Mucosa of stomach (tissue), 1 donor: Measurements from ENCODE around the gene ZFP92.
"Not testable (repeated sequence)": the region's sequence is repeated elsewhere in the genome, so short reads cannot be mapped to it uniquely, and the experiment has no call there.

Experiments
- H3K27me3 ChIP-seq: one replicate; pipeline ENCODE4 v1.7.0; 2013; ENCODE audit warnings: mild to moderate bottlenecking, low read length; ENCODE audit not compliant: control insufficient read depth, insufficient read depth
- H3K36me3 ChIP-seq: one replicate; pipeline ENCODE4 v1.7.0; 2013; ENCODE audit warnings: low read length; ENCODE audit not compliant: control insufficient read depth, insufficient read depth
- H3K4me1 ChIP-seq: one replicate; pipeline ENCODE4 v1.7.0; 2013; ENCODE audit warnings: mild to moderate bottlenecking, low read length; ENCODE audit not compliant: control insufficient read depth, insufficient read depth
- H3K4me3 ChIP-seq: one replicate; pipeline ENCODE4 v1.7.0; 2013; ENCODE audit warnings: low read length
- H3K9ac ChIP-seq: one replicate; pipeline ENCODE4 v1.7.0; 2013; ENCODE audit warnings: mild to moderate bottlenecking, low read length, moderate library complexity
- H3K9me3 ChIP-seq: one replicate; pipeline ENCODE4 v1.7.0; 2013; ENCODE audit warnings: mild to moderate bottlenecking, low read length, moderate library complexity; ENCODE audit not compliant: control insufficient read depth
- donor health status: Pancreatic carcinoma.

The ZFP92 gene

DNA sequence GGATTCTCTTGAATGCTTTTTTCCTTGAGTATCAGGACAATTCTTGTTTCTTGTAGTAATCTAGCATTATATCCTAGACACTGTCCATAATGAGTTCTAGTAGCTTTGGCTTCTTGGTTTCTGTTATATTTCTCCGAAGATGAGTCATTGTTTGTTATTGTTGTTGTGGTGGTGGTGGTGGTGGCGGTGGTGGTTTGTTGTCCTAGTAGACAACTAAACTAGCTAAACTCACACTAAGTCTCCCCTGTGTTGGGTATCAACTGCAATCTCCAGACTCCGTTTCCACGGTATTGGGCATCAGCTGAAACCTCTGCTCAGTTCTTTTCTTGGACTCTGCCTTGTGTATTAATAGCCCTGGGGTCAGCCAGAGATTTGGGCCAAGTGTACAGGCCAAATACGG is 6.9 kb upstream of the ZFP92 start:
- H3K4me3 ChIP-seq, H3K4me1 ChIP-seq, H3K9ac ChIP-seq, H3K27me3 ChIP-seq, H3K36me3 ChIP-seq, H3K9me3 ChIP-seq: not testable (repeated sequence)

DNA sequence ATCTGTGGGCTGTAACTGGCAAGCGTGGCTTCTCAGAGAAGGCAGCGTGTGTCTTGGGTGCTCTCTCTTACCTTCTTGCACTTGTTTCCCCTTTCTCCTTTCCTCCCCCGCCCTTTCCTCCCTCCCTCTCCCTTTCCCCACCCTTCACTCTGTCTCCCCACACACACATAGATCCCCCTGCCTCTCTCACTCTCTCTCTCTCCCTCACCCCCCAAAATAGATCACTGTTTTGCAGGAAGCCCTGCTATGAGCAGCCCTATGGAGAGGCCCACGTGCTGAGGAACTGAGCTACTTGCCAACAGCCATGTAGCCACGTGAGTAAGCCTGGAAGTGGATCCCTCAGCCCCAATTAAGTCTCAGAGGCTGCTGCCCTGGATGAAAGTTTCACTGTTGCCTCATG is 5.8 kb upstream of the ZFP92 start:
- H3K4me1 ChIP-seq, result no peaks in the 10 kb centered on the region
- no peaks in the 10 kb centered on the region for H3K27me3 ChIP-seq
- H3K9ac ChIP-seq, result no peak overlapping the region
- no peaks in the 10 kb centered on the region for H3K36me3 ChIP-seq
- no peaks in the 10 kb centered on the region for H3K9me3 ChIP-seq
- H3K4me3 ChIP-seq, result no peak overlapping the region

DNA sequence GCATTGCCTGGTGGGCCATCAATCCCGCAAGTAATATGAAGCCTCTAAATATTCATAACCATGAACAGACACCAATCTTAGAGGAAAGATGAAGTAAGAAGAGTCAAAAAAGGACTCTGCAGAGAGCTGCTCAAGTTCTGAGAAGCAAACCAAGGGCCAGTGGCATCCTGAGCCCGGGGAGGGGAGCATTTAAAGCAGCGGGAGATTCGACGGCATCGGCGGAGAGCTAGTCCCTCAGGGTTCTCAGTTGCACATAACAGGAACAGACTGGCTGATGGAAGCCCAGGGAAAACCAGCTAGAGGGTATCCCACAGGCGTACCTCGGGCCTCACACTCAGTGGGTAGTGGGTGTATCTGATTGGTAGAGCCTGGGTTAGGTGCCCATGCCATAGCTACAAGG is 5.3 kb upstream of the ZFP92 start:
- no peaks in the 10 kb centered on the region for H3K36me3 ChIP-seq
- H3K27me3 ChIP-seq, result no peaks in the 10 kb centered on the region
- H3K4me1 ChIP-seq, result no peaks in the 10 kb centered on the region
- H3K9me3 ChIP-seq, result no peaks in the 10 kb centered on the region
- H3K4me3 ChIP-seq, result no peak overlapping the region
- no peak overlapping the region for H3K9ac ChIP-seq

DNA sequence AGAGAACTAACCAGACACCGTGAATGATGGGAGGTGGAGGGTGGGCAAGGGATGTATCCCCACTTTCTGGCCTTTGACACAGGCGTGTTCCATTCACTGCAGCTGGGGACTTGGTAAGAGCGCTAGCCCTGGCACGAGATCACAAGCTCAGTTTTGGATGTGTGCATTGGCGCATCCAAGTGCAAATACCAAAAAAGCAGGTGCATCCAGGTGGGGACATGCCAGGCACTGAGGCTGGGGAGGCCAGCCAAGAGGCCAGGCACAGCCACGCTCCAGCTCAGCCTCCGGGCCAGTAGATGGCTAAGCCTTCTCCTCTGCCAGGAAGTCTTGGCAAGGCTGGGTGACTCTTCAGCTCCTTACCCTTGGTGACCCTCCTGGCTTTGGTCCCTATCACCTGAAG is 4.4 kb upstream of the ZFP92 start:
- Histone ChIP-seq H3K4me1 (no peaks in the 10 kb centered on the region), H3K36me3 (no peaks in the 10 kb centered on the region), H3K9me3 (no peaks in the 10 kb centered on the region), H3K4me3 (no peak overlapping the region), H3K27me3 (peaks cover 2% of the 10 kb centered on the region), H3K9ac (no peak overlapping the region)

DNA sequence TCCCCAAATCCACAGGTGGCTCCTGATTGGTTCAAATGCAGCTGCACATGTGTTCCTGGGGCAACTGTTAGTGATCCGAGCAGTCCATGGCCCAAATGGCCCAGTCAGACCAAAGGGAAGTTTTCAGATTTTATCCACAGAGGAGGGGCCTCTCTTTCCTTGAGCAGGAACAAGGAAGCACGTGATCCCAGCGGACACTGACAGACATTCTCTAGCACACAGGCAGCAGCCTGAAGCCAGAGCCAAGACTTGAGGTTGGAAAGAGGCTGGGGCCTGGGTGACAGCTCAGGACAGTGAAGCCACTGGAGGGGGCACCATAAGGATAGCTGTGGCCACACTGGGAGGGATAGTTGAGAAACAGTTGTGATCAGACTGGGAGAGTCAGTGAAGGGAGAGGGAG is 3.5 kb upstream of the ZFP92 start:
- H3K4me3 ChIP-seq, result no peak overlapping the region
- H3K27me3 ChIP-seq, result peaks cover 7% of the 10 kb centered on the region
- no peaks in the 10 kb centered on the region for H3K4me1 ChIP-seq
- no peak overlapping the region for H3K9ac ChIP-seq
- H3K36me3 ChIP-seq, result no peaks in the 10 kb centered on the region
- no peaks in the 10 kb centered on the region for H3K9me3 ChIP-seq

DNA sequence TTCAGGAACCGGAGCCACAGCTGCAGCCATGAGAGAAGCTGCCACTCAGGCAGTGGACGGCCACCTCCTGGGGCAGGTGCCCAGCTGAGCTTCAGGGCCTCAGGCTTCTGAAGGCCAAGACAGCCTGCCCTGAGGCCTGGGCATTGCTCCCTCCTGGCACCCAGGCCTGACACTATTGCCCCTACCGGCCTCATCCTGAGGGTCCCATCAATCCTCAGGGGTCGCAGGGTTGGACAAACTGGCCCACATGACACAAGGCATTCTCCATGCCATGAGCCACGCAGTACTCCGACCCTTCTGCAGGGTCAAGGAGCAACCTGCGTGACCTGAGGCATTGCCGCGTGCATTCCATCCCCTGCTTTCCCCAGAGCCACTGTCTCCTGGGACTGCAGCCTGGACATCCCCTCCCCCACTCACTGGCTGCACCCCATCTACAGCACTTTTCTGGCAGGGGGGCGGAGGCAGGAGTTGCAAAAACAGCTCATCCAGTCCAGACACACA is 3.0 kb upstream of the ZFP92 start:
- H3K4me1 ChIP-seq, result no peaks in the 10 kb centered on the region
- H3K9me3 ChIP-seq, result no peaks in the 10 kb centered on the region
- no peak overlapping the region for H3K9ac ChIP-seq
- H3K27me3 ChIP-seq, result peaks cover 7% of the 10 kb centered on the region
- H3K4me3 ChIP-seq, result no peak overlapping the region
- H3K36me3 ChIP-seq, result no peaks in the 10 kb centered on the region

DNA sequence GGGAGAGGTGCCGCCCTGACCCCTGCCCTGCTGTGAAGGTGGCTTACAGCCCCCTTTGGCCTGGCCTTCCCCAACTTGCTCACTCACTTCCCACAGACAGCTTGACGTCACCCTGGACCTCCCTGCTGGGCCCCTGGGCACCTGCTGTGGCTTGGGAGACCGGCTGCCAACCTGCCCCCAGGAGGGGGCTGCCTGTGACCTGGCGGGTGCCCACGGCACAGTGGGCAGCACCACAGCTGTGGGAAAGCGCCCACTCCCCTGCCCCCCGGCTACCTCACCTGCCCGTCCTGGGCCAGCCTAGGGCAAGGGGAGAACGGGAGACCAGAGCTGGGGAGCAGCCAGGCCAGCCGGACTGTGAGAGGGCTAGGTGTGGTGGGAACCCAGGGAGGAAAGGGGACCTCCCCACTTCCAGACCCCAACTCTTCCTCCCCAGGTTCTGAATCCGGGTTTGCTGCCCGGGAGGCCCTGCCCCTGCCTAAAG is 2.4 kb upstream of the ZFP92 start:
- Histone ChIP-seq H3K9me3 (no peaks in the 10 kb centered on the region), H3K4me1 (no peaks in the 10 kb centered on the region), H3K36me3 (no peaks in the 10 kb centered on the region), H3K27me3 (peaks cover 7% of the 10 kb centered on the region), H3K4me3 (no peak overlapping the region), H3K9ac (no peak overlapping the region)

DNA sequence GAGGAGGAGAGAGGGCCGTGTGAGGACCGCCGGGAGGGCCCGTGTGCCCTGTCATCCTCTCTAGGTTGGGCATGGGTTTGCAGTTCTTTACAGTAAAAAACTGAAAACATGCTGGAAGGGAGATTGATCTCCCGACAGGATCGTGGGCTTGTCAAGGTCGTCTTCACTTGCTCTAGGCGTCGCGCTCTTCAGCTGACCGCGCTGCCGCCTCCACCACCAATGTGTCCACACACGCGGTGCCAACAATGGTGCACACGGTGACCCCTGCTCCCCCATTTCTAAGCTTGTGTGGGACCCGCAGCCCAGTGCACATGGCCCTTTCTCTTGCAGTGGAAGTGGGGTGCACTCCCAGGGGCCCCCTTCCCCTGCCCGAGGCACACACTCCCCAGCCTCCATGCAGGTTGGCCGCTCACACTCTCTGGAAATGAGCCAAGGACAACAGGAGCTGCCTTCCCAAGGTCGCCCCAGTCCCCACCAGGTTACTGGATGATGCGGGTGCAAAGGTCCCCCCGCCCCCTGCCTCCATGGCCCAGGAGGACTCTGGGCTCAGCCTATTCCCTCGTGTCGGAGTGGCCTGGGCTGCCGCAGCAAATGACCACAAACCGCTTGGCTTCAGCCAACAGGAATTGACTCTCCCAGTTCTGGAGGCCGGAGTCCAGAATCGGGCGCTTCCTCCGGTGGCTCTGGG is 1.7 kb upstream of the ZFP92 start:
- peaks cover 7% of the 10 kb centered on the region for H3K27me3 ChIP-seq

DNA sequence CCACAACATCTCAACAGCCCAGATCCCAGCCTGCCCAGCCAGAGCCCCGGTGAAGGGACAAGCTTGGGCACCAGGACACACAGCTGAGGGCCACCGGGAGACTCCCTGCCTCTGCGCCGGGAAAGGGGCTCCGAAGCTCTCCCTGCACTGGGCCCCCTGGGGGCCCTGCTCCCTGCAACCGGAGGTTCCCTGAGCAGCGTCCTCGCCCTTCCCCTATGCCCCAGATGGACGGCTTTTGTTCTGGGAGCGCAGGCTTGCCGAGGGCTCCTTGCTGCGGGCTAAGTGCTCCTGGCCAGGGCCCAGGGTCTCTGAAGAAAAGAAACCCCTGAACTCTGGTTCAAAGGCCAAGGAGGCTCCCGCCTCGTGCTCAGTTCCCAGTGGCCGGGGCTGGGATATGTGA is 899 bp upstream of the ZFP92 start:
- Histone ChIP-seq H3K9ac (no peak overlapping the region), H3K36me3 (no peaks in the 10 kb centered on the region), H3K4me3 (no peak overlapping the region), H3K27me3 (peaks cover 7% of the 10 kb centered on the region), H3K9me3 (no peaks in the 10 kb centered on the region), H3K4me1 (no peaks in the 10 kb centered on the region)

More for the DNA sequence above, 1.7 kb upstream of the ZFP92 start:
- Histone ChIP-seq H3K36me3 (no peaks in the 10 kb centered on the region), H3K4me3 (no peak overlapping the region), H3K9me3 (no peaks in the 10 kb centered on the region), H3K4me1 (no peaks in the 10 kb centered on the region), H3K9ac (no peak overlapping the region)

DNA sequence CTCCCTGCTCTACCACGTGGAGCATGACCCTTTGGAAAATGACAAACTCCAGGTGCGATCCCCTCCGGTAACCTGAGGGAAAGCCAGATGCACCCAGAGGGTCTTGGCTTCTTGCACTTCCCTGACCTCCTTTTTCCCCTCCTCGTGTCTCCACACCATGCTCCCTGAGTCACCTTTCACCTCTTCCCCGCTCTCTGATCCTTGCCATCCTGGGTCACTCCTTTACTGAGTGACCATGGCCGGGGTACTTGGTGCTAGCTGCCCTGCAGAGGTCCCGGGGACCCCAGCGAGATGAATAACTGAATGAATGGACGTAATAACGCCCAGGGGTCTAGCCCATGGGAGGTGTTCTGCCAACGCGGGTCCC is 401 bp upstream of the ZFP92 start:
- H3K9ac ChIP-seq, result no peak overlapping the region
- peaks cover 7% of the 10 kb centered on the region for H3K27me3 ChIP-seq
- no peaks in the 10 kb centered on the region for H3K36me3 ChIP-seq
- H3K4me1 ChIP-seq, result no peaks in the 10 kb centered on the region
- no peak overlapping the region for H3K4me3 ChIP-seq
- no peaks in the 10 kb centered on the region for H3K9me3 ChIP-seq

DNA sequence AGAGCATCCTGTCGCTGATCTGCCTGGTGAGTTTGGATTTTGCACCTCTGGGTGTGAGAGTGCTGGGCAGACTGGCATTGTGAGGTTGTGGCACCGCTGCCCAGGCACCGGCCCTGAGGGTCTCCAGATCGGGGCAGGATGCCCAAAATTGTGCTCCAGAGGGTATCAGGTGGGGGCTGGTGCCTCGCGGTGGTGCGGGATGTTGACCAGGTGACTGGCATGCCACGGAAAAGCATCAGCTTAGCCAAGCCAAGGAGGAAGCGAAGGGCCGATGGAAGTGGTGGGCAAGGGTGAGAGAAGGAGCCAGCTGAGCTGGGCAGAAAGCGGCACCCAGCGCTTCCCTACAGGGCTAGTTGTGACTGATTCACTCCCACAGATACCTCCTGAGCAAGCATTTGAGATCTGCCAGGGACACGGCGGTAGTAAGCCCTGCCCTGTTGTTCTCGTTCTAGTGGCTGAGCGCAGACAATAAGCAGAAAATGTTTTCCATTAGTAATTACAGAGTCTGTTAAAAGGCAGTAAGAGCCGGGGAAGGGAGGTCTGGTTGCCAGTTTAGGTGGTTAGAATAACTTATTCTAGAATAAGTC is 809 bp downstream of the ZFP92 start:
- Histone ChIP-seq H3K4me1 (no peaks in the 10 kb centered on the region), H3K4me3 (no peak overlapping the region), H3K27me3 (peaks cover 7% of the 10 kb centered on the region), H3K9ac (no peak overlapping the region), H3K9me3 (no peaks in the 10 kb centered on the region), H3K36me3 (no peaks in the 10 kb centered on the region)

DNA sequence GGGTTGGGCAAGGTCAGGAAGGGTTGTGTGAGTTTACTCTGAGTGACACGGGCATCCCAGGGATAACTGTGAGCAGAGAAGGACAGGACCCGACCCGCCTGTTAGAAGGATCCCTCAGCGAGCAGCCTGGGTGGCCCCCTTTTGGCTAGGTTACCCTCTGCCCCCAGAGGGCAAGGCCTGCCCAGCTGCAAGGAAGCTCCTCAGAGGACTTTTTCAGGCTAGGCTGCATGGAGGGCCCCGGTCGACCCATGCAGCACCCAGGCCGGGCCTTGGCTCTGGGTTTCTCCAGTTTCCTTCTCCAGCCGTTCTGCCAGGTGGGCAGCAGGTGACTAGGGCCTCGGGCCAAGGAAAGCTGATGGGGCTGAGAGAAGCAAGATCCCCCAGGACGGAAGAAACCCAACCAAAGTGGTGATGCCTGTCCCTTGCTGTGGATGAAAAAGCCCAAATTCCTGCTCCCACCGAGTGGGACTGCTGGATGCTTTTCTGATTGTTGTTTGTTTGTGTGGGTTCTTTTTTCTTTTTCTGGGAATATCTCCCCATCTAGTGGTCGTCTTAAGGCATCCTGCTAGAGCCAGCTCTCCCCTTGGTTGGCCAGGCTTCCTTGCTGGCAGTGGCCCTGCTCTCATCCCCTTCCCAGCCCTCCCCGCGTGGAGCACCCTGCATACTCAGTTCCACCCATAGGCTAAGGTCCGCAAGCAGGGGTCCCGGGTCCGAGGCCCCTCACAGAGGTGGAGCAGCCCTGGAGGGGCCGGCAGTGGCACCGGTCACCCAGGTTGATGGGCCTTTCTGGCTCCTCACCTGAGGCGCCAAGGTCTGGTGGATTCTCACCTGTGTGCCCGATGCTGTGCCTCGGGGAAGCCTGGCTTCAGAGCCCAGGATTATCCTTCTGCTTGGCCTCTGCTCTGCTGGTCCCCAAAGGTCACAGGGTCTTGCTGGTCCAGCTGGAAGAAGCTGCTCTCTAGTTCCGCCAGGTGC is 1.8 kb downstream of the ZFP92 start:
- Histone ChIP-seq H3K4me3 (no peak overlapping the region), H3K36me3 (no peaks in the 10 kb centered on the region), H3K4me1 (no peaks in the 10 kb centered on the region), H3K27me3 (peaks cover 7% of the 10 kb centered on the region), H3K9me3 (no peaks in the 10 kb centered on the region), H3K9ac (no peak overlapping the region)
